HUDEP-2 (cell line): Measurements from ENCODE around the gene PRRC1.

Source experiments
- DNase-seq, 76 experiments: peaks; one replicate each; lab custom pipeline; 2025; ENCODE audit not compliant: unreplicated experiment in 76 of 76; lab: John Stamatoyannopoulos, UW

The PRRC1 gene

DNA sequence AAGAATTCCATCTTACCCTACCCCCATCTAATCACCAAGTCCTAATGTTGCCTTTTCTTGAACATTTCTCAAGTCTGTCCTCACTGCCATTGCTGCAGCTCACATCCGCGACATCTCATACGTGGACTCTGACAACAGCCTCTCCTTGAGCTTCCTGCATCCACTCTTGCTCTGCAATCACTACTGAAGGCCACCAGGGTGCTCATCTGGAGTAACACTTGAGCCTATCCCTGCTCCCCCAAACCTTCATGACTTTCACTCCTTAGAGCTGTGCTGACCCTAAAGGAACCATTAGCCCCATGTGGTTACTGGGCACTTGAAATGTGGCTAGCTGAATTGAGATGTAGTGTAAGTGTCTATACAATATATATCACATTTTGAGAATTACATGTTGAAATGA lies 85.0 kb downstream of the PRRC1 start:
- no peak for DNase-seq

DNA sequence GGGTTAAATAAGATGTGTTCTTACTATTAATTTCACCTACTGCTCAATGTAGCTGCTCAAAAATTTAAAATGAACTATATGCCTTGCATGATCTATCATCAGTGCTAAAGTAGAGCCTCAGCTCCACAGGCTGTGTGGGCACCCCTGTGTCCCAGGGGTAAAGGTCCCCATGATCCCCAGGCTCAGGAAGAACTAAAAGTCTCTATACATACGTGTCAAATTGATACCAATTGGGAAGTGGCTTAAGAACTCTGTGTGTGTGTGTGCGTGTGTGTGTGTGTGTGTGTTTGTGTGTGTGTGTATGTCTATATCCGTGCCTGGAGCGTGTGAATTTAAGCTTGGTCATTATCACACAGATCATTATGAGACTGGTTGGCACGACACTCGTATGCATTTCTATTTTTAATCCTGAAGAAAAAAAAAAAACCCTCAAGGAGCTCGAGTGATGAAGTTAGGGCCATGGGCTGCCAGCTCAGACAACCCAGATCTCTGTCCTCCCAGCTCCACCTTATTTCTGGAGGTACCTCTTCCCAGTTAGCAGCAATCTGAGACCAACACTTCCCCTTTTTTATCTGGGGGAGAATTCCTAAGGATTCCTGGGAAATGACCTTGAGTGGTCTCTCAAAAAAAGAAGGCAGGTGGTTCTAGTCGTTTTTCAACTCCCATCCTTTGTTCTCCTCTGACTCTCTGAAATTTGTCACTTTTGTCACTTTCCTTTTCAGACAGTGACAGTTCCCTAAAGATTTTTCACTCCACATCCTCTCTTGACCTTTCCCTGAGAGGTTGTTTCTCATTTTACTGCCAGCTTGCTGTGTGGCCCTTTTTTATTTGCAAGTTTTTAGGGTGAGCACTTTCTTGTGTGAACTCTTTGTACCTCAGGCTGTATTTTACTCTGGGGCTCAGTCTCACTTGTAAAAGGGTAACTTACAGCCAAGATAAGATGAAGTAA lies 85.7 kb downstream of the PRRC1 start:
- no peak for DNase-seq
